H1 (cell line): Measurements from ENCODE around the gene PLEKHG2. TPM values are rescaled to one million over a fixed set of nuclear protein-coding genes. Genes with fewer than 3 reads are reported as not detected.

ENCODE experiments used
- BRCA1 ChIP-seq: IDR thresholded peaks from 2 replicates; pipeline ENCODE4 v1.6.1; 2012; ENCODE audit warnings: low read depth, low read length, improper control_type of control experiment
- CHD7 ChIP-seq: fragments of 300-600 bp; sonication (generic); IDR thresholded peaks from 2 replicates; pipeline ENCODE4 v1.7.1; 2012; ENCODE audit warnings: low read length, moderate library complexity, mild to moderate bottlenecking, inconsistent platforms; ENCODE audit not compliant: insufficient replicate concordance
- CREB1 ChIP-seq: IDR thresholded peaks from 2 replicates; pipeline ENCODE4 v1.6.1; 2012; ENCODE audit warnings: inconsistent platforms
- JUND ChIP-seq: IDR thresholded peaks from 2 replicates; pipeline ENCODE4 v1.6.1; 2011; ENCODE audit warnings: mild to moderate bottlenecking, improper control_type of control experiment, low read length
- KDM5A ChIP-seq: fragments of 200-600 bp; IDR thresholded peaks from 2 replicates; pipeline ENCODE4 v1.7.1; 2012; ENCODE audit warnings: mild to moderate bottlenecking, low read length, inconsistent platforms, mixed read lengths
- MAX ChIP-seq: IDR thresholded peaks from 2 replicates; pipeline ENCODE4 v1.6.1; 2012; ENCODE audit warnings: inconsistent platforms
- NRF1 ChIP-seq: IDR thresholded peaks from 2 replicates; pipeline ENCODE4 v1.6.1; 2011; ENCODE audit warnings: mild to moderate bottlenecking, low read depth, low read length, improper control_type of control experiment
- POLR2AphosphoS5 ChIP-seq: IDR thresholded peaks from 2 replicates; pipeline ENCODE4 v1.6.1; 2011; ENCODE audit warnings: low read depth, low read length
- SIN3A ChIP-seq, 2 experiments: IDR thresholded peaks in 1 of 2; conservative IDR thresholded peaks in 1 of 2; 2 replicates each; pipeline ENCODE4 v1.6.1; 2011 to 2012; ENCODE audit warnings: low read length in 2 of 2, improper control_type of control experiment in 1 of 2, low read depth in 1 of 2, mild to moderate bottlenecking in 1 of 2
- TAF7 ChIP-seq: optimal IDR thresholded peaks from 2 replicates; pipeline ENCODE3; 2011; ENCODE audit warnings: low read depth, mild to moderate bottlenecking, inconsistent platforms, low read length, moderate library complexity, borderline replicate concordance
- TEAD4 ChIP-seq: IDR thresholded peaks from 2 replicates; pipeline ENCODE4 v1.6.1; 2012; ENCODE audit warnings: low read depth, low read length, inconsistent platforms, mixed read lengths
- polyA plus RNA-seq, 7 experiments: library from polyadenylated mRNA; depleted of rRNA in 3 of 7; stranded (reverse) in 5 of 7; unstranded in 2 of 7; fragments of >200 nt in 5 of 7; fragments of 200-250 nt in 2 of 7; gene quantifications; 1 replicate in 5 of 7; 2 replicates in 1 of 7; 4 replicates in 1 of 7; pipeline versions ENCODE4 v1.2.1 to v1.2.3, GENCODE V29; 2011 to 2013; ENCODE audit warnings: missing spikeins in 2 of 7, mixed read lengths in 2 of 7
- total RNA-seq: library from RNA; stranded (reverse); fragmentation: NEBNext Ultra II Directional; extraction: Animal tissue kit (Norgen Biotek cat#: 25700); gene quantifications from 2 replicates; pipeline ENCODE4 v1.2.1, GENCODE V29; 2021

Gene PLEKHG2
- total and polyA plus RNA-seq, 2 of the 8 experiments (the other 6 are each of a cell fraction or from before 2014, with no cell fraction given), result 16.9 to 65.7 TPM

GRCh38 chr19:39412867-39413271 is 400 bp downstream of the PLEKHG2 start (continued):
- TF ChIP-seq CHD7, result no peak
- no peak for TF ChIP-seq TAF7
- TF ChIP-seq JUND, result no peak
- no peak for TF ChIP-seq NRF1
- TF ChIP-seq KDM5A, result 0 out of 2 replicates have a peak, but pooled peaks have one; percentile 3
- TF ChIP-seq SIN3A (conservative IDR thresholded peaks at IDR 0.05 in 1 of 2, IDR thresholded peaks at IDR 0.05 in 1 of 2; ENCODE audit: low read depth in 1 of 2, low read length in 2 of 2), result 0 out of 4 replicates have a peak, but pooled peaks of 1 of the 2 experiments have one; percentile 67
- TF ChIP-seq POLR2AphosphoS5, result no peak
- no peak for TF ChIP-seq TEAD4
- no peak; the same call in 1 of the 2 replicates for TF ChIP-seq CREB1
- no peak for TF ChIP-seq MAX
- TF ChIP-seq BRCA1, result no peak
